ENCODE data around the gene DNAH17. TPM values are rescaled to one million over a fixed set of nuclear protein-coding genes. Genes with fewer than 3 reads are reported as not detected.
A peak's percentile ranks its signal among the peaks of the same experiment; 100 is the strongest.

The DNAH17 gene
- total RNA-seq, 1 donor from 2014 or later, result not detected

DNA sequence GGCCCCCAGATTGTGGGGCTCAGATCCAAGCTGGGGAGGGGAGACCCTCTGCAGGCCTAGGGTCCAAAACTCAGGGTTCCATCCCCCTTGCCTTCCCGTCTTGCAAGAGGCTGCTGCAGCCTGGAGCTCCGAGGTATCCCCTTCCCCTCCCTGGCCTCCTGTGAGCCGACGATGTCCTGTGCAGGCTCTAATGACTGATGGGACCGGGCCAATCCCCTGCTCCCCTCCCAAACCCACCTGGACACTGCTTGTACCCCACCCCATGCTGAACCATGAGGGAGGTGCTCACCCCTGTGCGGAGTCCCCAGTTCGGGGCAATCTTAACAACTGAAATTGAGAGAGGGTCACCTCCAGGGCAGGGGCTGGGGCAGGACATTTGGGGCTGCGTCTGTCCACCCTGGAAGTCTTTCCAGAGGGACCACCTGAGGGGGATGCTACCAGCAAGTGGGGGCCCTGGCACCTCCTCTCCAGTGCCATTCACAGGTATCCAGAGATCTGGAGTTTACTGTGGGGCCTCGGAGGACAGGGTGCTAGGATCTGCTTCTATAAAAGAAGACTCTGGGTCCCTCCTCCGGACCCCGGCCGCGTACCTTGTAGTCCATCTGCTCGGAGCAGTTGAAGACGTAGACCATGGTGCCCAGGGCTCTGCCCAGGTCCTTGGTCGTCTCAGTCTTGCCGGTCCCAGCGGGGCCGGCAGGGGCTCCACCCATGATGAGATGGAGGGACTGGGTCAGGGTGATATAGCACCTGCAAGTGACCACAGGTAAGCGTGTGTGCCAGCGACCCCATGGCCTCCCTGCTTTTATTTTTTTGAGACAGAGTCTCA is 77.3 kb downstream of the DNAH17 start:
- Histone ChIP-seq H3K4me3 (no peak overlapping the region), H3K9me3 (replicated peaks) (no peaks in the 10 kb centered on the region), H3K4me1 (peaks cover 16% of the 10 kb centered on the region), H3K36me3 (no peaks in the 10 kb centered on the region), H3K27ac (replicated peaks) (no peak overlapping the region), H3K27me3 (ENCODE audit: low read depth) (peaks cover 4% of the 10 kb centered on the region)
- no peak for TF ChIP-seq CTCF (IDR thresholded peaks at IDR 0.05; ENCODE audit: borderline replicate concordance)
- no peak for DNase-seq
- intact Hi-C loops (cut with micrococcal nuclease), result loop anchor here (10.0 kb wide), 1 partner anchor 205 kb away; no protein-coding TSS in a partner anchor

GRCh38 chr17:78498848-78499247 is 78.3 kb downstream of the DNAH17 start:
- Histone ChIP-seq H3K27me3 (ENCODE audit: low read depth) (peaks cover 13% of the 10 kb centered on the region), H3K36me3 (no peaks in the 10 kb centered on the region), H3K4me3 (no peak overlapping the region), H3K27ac (replicated peaks) (no peak overlapping the region), H3K4me1 (peaks cover 16% of the 10 kb centered on the region), H3K9me3 (replicated peaks) (no peaks in the 10 kb centered on the region)
- no peak for TF ChIP-seq CTCF (IDR thresholded peaks at IDR 0.05; ENCODE audit: borderline replicate concordance)
- DNase-seq, result no peak
- intact Hi-C loops (cut with micrococcal nuclease), result loop anchor here (10.0 kb wide), 1 partner anchor 206 kb away; no protein-coding TSS in a partner anchor

DNA sequence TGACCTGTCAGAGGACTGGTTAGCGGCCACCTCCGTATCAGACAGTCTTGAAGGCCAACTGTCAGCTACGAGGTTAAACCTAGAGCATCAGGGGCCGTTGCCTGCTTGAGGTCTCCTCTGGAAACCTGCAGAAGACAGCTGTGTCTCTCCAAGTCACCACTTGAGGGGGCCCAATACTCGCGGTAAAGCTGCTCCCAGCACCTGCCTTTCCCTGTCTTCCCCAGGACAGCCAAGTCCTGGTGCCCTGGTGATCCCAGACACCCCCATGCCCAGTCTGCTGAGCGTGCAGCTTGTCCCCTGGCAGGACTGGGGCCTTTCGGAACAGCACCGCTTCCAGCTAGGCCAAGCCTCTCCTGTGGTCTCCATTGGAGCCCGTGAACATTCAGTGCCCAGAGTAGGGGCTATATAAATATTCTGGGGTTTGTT is 80.1 kb downstream of the DNAH17 start:
- peak; percentile 86 for TF ChIP-seq CTCF (IDR thresholded peaks at IDR 0.05; ENCODE audit: borderline replicate concordance)
- H3K36me3 ChIP-seq, result no peaks in the 10 kb centered on the region
- H3K9me3 ChIP-seq (replicated peaks), result no peaks in the 10 kb centered on the region
- H3K4me1 ChIP-seq, result peaks cover 21% of the 10 kb centered on the region
- no peak overlapping the region for H3K4me3 ChIP-seq
- H3K27ac ChIP-seq (replicated peaks), result no peak overlapping the region
- intact Hi-C loops (cut with micrococcal nuclease), result loop anchor here (10.0 kb wide), 1 partner anchor 208 kb away; no protein-coding TSS in a partner anchor
- peaks cover 13% of the 10 kb centered on the region for H3K27me3 ChIP-seq (ENCODE audit: low read depth)
- peak; percentile 69 for DNase-seq

GRCh38 chr17:78496311-78496710 is 80.9 kb downstream of the DNAH17 start:
- DNase-seq, result no peak
- Histone ChIP-seq H3K4me1 (peaks cover 21% of the 10 kb centered on the region), H3K9me3 (replicated peaks) (no peaks in the 10 kb centered on the region), H3K4me3 (no peak overlapping the region), H3K27ac (replicated peaks) (no peak overlapping the region), H3K36me3 (no peaks in the 10 kb centered on the region), H3K27me3 (ENCODE audit: low read depth) (peaks cover 13% of the 10 kb centered on the region)
- TF ChIP-seq CTCF (IDR thresholded peaks at IDR 0.05; ENCODE audit: borderline replicate concordance), result no peak
- intact Hi-C loops (cut with micrococcal nuclease), result loop anchor here (10.0 kb wide), 1 partner anchor 208 kb away; no protein-coding TSS in a partner anchor

DNA sequence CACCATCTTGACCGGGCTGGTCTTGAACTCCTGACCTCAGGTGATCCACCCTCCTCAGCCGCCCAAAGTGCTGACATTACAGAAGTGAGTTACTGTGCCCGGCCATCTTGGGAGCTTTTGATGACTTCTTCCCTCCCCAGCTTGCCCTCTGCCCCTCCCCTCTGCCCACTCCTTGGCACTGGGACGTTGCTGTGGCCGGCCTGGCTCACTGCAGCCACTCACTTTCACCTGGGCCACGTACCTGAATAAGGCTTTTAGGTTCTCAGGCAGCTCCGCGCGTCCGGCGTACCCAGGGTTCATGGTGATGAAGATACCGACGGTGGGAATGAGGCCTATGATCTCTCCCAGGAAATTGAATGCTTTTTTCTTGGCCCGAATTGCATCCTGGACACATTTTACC is 81.6 kb downstream of the DNAH17 start:
- Histone ChIP-seq H3K36me3 (no peaks in the 10 kb centered on the region), H3K4me3 (no peak overlapping the region)
- intact Hi-C loops (cut with micrococcal nuclease), result loop anchor here (10.0 kb wide), 1 partner anchor 209 kb away; no protein-coding TSS in a partner anchor

More for the DNA sequence above, 81.6 kb downstream of the DNAH17 start:
- Histone ChIP-seq H3K4me1 (peaks cover 21% of the 10 kb centered on the region), H3K27me3 (ENCODE audit: low read depth) (peaks cover 13% of the 10 kb centered on the region), H3K9me3 (replicated peaks) (no peaks in the 10 kb centered on the region), H3K27ac (replicated peaks) (no peak overlapping the region)
- DNase-seq, result no peak
- no peak for TF ChIP-seq CTCF (IDR thresholded peaks at IDR 0.05; ENCODE audit: borderline replicate concordance)
